Measurements from ENCODE around the gene HDAC10.

DNA sequence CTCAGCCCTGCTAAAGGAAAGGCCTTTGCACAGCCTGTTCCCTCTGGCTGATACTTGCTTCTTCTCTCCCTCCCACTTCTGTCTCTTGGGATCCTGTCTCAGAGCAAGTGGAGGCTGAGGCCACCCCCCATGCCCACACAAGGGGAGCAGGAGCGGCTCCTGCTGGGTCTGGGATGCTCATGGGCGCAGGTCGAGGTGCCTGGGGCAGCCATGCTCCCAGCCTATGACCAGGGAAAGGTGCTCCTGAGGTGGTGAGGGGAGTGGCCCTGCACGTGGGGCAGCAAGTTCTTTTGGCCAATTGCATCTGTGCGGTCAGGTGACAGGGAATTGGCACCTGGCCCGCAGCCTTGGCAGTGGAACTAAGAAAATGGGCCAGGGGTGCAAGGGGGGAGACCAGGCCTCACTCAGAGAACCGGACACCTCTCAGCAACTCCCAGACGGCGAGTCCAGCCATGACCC, 17.6 kb upstream of the HDAC10 start:
- TF ChIP-seq, protein P1, sequence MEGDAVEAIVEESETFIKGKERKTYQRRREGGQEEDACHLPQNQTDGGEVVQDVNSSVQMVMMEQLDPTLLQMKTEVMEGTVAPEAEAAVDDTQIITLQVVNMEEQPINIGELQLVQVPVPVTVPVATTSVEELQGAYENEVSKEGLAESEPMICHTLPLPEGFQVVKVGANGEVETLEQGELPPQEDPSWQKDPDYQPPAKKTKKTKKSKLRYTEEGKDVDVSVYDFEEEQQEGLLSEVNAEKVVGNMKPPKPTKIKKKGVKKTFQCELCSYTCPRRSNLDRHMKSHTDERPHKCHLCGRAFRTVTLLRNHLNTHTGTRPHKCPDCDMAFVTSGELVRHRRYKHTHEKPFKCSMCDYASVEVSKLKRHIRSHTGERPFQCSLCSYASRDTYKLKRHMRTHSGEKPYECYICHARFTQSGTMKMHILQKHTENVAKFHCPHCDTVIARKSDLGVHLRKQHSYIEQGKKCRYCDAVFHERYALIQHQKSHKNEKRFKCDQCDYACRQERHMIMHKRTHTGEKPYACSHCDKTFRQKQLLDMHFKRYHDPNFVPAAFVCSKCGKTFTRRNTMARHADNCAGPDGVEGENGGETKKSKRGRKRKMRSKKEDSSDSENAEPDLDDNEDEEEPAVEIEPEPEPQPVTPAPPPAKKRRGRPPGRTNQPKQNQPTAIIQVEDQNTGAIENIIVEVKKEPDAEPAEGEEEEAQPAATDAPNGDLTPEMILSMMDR (IDR thresholded peaks at IDR 0.05; ENCODE audit: insufficient read depth, low read length), result no peak
- TF ChIP-seq, protein P2, sequence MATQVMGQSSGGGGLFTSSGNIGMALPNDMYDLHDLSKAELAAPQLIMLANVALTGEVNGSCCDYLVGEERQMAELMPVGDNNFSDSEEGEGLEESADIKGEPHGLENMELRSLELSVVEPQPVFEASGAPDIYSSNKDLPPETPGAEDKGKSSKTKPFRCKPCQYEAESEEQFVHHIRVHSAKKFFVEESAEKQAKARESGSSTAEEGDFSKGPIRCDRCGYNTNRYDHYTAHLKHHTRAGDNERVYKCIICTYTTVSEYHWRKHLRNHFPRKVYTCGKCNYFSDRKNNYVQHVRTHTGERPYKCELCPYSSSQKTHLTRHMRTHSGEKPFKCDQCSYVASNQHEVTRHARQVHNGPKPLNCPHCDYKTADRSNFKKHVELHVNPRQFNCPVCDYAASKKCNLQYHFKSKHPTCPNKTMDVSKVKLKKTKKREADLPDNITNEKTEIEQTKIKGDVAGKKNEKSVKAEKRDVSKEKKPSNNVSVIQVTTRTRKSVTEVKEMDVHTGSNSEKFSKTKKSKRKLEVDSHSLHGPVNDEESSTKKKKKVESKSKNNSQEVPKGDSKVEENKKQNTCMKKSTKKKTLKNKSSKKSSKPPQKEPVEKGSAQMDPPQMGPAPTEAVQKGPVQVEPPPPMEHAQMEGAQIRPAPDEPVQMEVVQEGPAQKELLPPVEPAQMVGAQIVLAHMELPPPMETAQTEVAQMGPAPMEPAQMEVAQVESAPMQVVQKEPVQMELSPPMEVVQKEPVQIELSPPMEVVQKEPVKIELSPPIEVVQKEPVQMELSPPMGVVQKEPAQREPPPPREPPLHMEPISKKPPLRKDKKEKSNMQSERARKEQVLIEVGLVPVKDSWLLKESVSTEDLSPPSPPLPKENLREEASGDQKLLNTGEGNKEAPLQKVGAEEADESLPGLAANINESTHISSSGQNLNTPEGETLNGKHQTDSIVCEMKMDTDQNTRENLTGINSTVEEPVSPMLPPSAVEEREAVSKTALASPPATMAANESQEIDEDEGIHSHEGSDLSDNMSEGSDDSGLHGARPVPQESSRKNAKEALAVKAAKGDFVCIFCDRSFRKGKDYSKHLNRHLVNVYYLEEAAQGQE (IDR thresholded peaks at IDR 0.05; ENCODE audit: insufficient replicate concordance, low read depth), result no peak
- TF ChIP-seq POLR2AphosphoS5 (IDR thresholded peaks at IDR 0.05; ENCODE audit: low read depth), result no peak
- TF ChIP-seq GABPA (IDR thresholded peaks at IDR 0.05; ENCODE audit: low read depth), result no peak
- no peak for TF ChIP-seq SPI1 (IDR thresholded peaks at IDR 0.05; ENCODE audit: borderline replicate concordance, low read depth)
